ENCODE measurements around the gene SHC2.
"Not testable (repeated sequence)": the region's sequence is repeated elsewhere in the genome, so short reads cannot be mapped to it uniquely, and the experiment has no call there.

SHC2 gene

GRCh38 chr19:406135-406781 is 54.6 kb downstream of the SHC2 start:
- DNase-seq (ENCODE audit: low read depth) = no peak

DNA sequence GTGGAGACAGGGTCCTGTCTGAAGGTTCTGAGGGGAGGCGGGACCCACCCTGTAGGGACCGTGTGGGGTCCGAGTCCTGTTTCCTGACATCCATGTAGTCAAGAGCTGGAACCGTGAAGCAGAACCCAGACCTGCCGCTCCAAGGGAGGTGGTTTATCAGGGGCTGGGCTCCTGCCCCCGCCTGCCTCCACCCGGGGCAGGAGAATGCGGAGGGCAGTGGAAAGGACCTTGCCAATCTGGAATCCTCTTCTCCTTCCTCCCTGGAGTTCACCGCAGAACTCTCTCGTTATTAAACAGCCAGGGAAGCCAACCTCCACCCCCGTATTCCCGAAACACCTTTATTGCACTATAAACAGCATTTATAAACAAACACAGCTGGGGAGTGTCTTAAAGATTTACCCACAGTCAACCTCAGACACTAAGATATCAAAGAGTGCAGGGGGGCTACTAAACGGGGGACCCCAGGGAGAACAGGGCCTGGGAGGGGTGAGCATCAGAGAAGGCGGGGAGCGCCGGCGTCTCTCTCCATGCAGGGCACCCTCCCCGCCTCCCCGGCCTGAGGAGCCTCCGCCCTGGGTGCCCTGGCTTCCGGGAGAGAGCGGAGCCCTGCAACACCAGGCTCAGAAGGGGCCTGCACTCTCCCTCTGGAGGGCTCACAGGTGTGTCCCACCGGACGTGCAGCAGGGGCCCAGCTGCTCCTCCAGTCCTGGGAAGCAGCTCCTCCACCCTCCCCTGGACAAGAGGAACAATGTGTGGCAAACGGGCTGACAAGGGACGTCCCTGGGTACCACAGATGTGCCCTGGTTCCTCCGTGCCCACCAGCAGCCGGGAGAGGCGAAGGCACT is 55.5 kb downstream of the SHC2 start:
- DNase-seq (ENCODE audit: low read depth) = no peak

DNA sequence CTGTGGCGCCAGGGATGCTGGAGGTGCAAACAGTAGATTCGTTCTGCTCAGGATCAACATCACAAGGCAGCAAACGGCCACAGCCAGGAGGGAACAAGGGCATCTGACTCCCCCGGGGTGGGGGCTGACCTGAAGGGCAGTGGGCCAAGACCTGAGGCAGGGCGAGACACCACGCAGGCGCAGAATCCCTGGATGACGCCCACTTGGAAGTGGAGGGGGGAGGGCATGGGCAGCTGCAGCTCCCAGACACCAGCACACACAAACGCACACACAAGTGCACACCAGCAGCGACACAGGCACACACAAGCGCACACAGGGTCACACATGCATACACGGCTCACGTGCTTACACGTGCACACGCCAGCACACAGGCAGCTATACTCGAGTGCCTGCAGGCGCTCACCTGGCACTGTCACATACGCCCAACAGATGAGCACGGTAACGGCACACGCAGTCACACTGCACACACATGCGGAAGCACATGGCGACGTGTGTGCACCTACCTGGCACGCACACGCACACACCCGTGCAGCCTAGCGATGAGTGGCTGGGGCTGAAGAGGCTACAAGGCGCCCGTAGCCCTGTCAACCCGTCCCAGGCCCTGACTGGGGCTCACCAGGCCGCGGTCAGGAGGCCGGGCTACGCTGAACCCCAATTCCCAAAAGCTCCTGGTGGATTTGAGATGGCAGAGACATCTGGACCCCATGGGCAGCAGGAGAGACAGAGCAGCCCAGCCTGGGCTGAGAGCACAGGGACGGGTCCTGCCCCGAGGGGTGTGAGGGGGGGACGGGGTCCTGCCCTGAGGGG is 57.4 kb downstream of the SHC2 start:
- DNase-seq (ENCODE audit: low read depth) = no peak

DNA sequence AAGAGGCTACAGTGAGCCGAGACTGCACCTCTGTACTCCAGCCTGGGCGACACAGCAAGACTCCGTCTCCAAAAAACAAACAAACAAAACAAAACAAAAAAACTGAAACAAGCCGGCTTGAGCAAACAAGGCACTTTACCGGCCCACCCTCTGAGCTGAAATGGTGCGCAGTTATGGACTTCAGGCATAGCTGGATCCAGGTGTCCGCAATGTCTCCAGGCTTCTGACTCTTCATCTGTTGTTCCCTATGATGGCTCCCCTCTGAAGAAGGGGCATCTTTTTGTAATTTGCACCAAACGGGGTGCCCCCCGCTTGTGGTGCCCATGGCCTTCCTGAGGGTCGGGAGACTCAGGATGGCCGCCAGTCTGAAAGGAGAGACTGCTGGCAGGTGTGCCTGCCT is 58.0 kb downstream of the SHC2 start:
- no peak for DNase-seq (ENCODE audit: low read depth)

DNA sequence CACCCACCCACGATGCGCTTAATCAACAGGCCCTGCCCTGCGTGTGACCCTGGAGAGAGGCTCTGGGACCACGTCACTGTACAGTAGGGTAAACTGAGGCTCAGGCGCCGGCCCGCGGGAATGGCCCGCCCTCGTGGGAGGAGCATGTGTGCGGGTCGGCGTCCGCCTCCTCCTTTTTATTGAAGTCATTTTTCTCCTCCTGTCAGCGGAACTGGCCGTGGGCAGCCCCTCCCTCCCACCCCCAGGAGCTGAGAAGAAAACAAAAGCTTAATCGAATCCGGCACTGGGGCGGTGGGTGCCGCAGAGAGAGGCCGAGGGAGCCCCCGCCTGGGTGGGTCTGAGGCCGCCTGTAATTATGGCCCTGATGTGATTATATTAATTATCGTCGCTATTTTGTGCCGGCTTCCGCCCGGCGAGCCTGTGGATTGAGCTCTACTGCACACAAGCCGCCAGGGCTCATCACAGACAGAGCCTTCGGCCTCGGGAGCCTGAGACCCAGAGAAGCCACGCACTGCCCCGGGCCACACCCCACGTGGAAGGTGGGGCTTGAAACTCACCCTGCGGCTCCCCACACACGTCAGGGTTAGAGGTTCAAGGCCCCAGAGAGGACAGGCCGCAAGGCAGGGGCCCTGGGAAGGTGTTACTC is 58.8 kb downstream of the SHC2 start:
- DNase-seq (ENCODE audit: low read depth) = no peak

DNA sequence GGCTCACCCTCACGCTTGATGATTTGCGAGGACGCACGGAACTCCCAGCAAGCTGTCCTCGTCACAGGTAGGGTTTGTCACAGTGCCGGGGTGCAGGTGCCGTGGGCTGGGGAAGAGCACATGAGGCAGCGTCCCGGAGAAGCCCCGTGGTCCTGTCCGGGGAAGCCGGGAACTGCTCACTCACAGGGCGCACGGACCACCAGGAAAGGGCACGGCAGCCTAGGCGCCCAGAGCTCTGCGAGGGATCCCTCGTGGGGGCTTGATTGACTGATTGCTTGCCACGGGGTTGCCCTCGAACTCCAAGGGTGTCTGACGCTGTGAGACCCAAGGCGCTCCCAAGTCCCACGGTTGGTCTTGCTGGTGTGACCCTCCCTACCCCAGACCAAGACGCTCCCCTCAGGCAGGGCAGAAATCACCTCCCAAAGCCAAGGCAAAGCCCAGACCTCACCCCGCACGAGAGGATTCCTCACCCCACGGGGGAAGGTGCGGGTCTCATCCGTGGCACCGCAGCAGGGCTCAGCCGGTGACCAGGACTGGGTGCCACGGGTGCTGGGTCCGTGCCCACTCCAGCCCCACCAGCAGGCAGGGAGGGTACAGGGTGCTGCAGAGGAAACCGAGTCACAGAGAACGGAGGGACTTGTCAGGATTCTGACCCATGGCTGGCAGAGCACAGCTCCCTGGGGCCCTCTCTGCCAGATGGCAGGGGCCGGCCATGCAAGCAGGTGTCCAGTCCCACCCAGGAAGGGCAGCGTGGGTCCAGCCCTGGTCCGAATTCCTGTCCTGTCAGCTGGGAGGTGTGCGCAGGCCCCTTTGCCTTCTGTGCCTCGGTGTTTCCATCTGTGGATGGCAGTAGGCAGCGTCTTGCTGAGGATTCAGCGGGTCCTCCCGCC is 59.6 kb downstream of the SHC2 start:
- DNase-seq (ENCODE audit: low read depth) = no peak

- no peak for DNase-seq (ENCODE audit: low read depth)
Measured at GRCh38 chr19:399370-399769, 61.5 kb downstream of the SHC2 start.

- no peak for DNase-seq (ENCODE audit: low read depth)
Measured at GRCh38 chr19:398719-399118, 62.1 kb downstream of the SHC2 start.

DNA sequence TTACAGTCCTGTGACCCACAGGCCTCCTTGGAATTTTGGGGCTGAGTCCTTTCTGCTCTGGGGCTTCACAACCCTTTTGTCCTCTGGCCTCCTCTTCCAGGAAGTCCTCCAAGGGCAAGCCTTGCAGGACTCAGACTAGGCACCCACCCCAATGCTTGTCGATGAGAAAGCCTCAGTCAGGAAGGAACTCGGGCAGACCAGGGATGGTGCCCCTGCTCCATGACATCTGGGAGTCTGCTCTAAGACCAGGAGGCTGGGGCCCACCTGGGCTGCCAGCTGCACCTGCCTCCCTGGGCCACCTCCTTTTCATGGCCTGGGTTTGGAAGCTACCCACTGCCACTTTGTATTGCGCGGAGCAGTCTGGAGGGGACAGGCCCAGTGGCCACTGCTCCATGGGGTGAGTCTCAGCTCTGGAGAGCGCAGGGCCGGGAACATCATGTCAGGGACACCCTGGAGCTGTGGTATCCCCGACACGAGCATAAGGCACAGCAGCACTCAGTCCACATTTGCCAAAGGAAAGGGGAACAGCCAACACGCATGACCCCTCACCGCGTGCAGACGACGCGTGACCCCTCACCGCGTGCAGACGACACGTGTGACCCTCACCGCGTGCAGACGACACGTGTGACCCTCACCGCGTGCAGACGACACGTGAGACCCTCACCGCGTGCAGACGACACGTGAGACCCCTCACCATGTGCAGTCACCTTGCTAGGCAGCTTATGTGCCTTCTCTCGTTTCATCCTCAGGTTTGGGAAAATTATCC is 62.7 kb downstream of the SHC2 start:
- no peak for DNase-seq (ENCODE audit: low read depth)

- no peak for DNase-seq (ENCODE audit: low read depth)
Measured at GRCh38 chr19:397321-397720, 63.5 kb downstream of the SHC2 start.

GRCh38 chr19:395467-395866 is 65.4 kb downstream of the SHC2 start:
- no peak for DNase-seq (ENCODE audit: low read depth)

DNA sequence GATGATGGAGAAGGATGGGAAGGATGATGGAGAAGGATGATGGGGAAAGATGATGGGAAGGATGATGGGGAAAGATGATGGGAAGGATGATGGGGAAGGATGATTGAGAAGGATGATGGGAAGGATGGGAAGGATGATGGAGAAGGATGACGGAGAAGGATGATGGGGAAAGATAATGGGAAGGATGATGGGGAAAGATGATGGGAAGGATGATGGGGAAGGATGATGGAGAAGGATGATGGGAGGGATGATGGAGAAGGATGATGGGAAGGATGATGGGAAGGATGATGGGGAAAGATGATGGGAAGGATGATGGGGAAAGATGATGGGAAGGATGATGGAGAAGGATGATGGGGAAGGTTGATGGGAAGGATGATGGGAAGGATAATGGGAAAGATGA is 66.0 kb downstream of the SHC2 start:
- DNase-seq (ENCODE audit: low read depth) = not testable (repeated sequence)

GRCh38 chr19:393560-393959 is 67.3 kb downstream of the SHC2 start:
- not testable (repeated sequence) for DNase-seq (ENCODE audit: low read depth)

GRCh38 chr19:392375-392970 is 68.4 kb downstream of the SHC2 start:
- no peak for DNase-seq (ENCODE audit: low read depth)

DNA sequence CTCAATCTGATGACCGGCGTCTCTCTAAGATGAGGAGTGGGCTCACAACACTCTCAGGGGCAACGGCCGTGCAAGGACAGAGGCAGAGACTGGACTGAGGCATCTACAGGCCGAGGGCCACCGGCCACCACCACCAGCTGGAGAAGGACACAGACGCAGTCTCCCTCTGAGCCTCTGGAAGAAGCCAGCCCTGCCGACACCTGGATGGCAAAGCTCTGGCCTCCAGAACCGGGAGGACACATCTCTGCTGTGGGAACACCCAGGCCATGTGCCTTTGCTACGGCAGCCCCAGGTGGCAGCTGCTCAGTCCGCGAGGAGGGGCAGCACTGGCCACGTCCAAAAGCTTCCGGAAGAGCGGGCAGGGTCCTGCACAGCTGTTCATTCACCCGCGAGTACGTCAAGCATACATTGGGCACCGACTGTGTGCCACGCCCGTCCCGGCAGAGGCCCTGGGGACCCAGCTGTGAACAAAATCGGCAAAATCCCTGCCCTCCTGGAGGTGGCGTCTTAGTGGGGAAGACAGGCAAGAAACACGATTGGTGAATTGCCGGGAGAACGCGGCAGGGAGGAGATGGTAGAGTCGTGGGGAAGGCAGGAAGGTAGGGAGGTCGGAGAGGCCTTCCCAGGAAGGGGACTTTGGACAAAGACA is 69.0 kb downstream of the SHC2 start:
- DNase-seq (ENCODE audit: low read depth) = no peak

DNA sequence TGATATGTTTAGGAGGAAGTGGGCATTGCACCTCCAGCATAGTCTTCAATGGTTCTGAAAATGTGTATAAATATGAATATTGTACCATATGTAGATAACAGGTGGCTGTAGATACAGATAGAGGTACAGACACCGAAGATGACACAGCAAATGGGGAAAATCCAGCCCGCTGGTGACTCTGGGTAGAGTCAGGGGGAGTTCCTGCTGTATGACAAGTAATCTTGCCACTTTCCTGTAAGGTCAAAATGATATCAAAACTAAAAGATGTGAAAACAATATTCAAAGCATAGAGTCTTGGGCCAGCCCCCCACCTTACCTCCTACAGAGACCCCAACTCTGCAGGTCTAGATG is 69.7 kb downstream of the SHC2 start:
- DNase-seq (ENCODE audit: low read depth) = no peak

GRCh38 chr19:390386-391206 is 70.2 kb downstream of the SHC2 start:
- DNase-seq (ENCODE audit: low read depth) = no peak

DNA sequence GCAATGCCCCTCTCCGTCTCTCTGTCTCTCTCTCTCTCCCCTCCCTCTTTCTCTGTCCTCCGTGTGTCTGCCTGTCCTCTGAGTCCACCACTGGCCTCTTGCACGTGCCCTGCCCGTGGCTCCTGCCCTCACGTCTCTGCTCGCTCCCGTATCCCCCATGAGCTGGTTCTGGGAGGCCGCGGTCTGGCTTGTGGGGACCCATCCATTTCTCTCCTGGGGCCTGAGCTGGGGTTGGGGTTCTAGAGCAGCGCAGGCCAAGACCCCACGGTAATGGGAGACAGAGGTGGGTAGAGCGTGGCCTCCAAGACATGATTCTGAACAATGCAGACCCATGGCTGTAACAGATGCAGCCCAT is 70.9 kb downstream of the SHC2 start:
- DNase-seq (ENCODE audit: low read depth) = no peak
